HepG2 (cell line): ENCODE results near the gene OSCP1. TPM values are rescaled to one million over a fixed set of nuclear protein-coding genes. Genes with fewer than 3 reads are reported as not detected.

ENCODE experiments used
- AGO1 ChIP-seq: fragments of 200-400 bp; formaldehyde crosslinking; IDR thresholded peaks from 2 replicates; pipeline ENCODE4 v1.6.1; 2017; ENCODE audit warnings: mild to moderate bottlenecking, low read depth, low read length, moderate library complexity; ENCODE audit not compliant: poor library complexity, severe bottlenecking
- ATF7 ChIP-seq, 2 experiments: fragments of 450-650 bp in 1 of 2; sonication (generic) in 1 of 2; formaldehyde crosslinking in 1 of 2; IDR thresholded peaks; 2 replicates each; pipeline versions ENCODE4 v1.4.0 to v1.6.1; 2016 to 2020; ENCODE audit warnings: antibody characterized with exemption in 1 of 2, mild to moderate bottlenecking in 1 of 2, missing genetic modification reagents in 1 of 2
- CSRNP2 ChIP-seq: sonication (generic); formaldehyde crosslinking; conservative IDR thresholded peaks from 2 replicates; pipeline ENCODE4 v1.8.0; 2022; ENCODE audit warnings: low read depth, missing genetic modification reagents
- GTF3A ChIP-seq: sonication (generic); formaldehyde crosslinking; conservative IDR thresholded peaks from 2 replicates; pipeline ENCODE4 v1.4.0; 2020; ENCODE audit warnings: mild to moderate bottlenecking, missing genetic modification reagents
- HOXA3 ChIP-seq: sonication (generic); formaldehyde crosslinking; IDR thresholded peaks from 2 replicates; pipeline ENCODE4 v1.5.0; 2020; ENCODE audit warnings: missing genetic modification reagents
- MLX ChIP-seq: IDR thresholded peaks from 2 replicates; pipeline ENCODE4 v1.6.1; 2016
- PITX1 ChIP-seq: sonication (generic); formaldehyde crosslinking; IDR thresholded peaks from 2 replicates; pipeline ENCODE4 v1.5.1; 2020; ENCODE audit warnings: mild to moderate bottlenecking, missing genetic modification reagents
- RFX1 ChIP-seq: fragments of 450-650 bp; IDR thresholded peaks from 2 replicates; pipeline ENCODE4 v1.6.1; 2017
- RFX5 ChIP-seq: IDR thresholded peaks from 2 replicates; pipeline ENCODE4 v1.6.1; 2011; ENCODE audit warnings: low read depth, low read length, improper control_type of control experiment
- SALL1 ChIP-seq: sonication (generic); formaldehyde crosslinking; IDR thresholded peaks from 2 replicates; pipeline ENCODE4 v1.8.0; 2022; ENCODE audit warnings: mild to moderate bottlenecking, missing genetic modification reagents
- STAT5B ChIP-seq: sonication (generic); formaldehyde crosslinking; IDR thresholded peaks from 2 replicates; pipeline ENCODE4 v1.4.0; 2020; ENCODE audit warnings: missing genetic modification reagents
- SUZ12 ChIP-seq: fragments of 150-350 bp; IDR thresholded peaks from 2 replicates; pipeline ENCODE4 v1.6.1; 2014; ENCODE audit warnings: low read depth, low read length
- TBP ChIP-seq: sonication (generic); formaldehyde crosslinking; IDR thresholded peaks from 2 replicates; pipeline ENCODE4 v1.5.0; 2020; ENCODE audit warnings: missing genetic modification reagents
- THYN1 ChIP-seq: sonication (generic); formaldehyde crosslinking; IDR thresholded peaks from 2 replicates; pipeline ENCODE4 v1.8.1; 2023; ENCODE audit warnings: low read depth, mild to moderate bottlenecking, moderate library complexity, missing genetic modification reagents, borderline replicate concordance
- ZFP90 ChIP-seq: sonication (generic); formaldehyde crosslinking; IDR thresholded peaks from 2 replicates; pipeline ENCODE4 v1.8.0; 2022; ENCODE audit warnings: missing genetic modification reagents, mild to moderate bottlenecking, inconsistent platforms, borderline replicate concordance
- ZKSCAN1 ChIP-seq: fragments of 150-350 bp; IDR thresholded peaks from 2 replicates; pipeline ENCODE4 v1.6.1; 2014; ENCODE audit warnings: low read length
- ZNF235 ChIP-seq: sonication (generic); formaldehyde crosslinking; IDR thresholded peaks from 2 replicates; pipeline ENCODE4 v1.8.1; 2023; ENCODE audit warnings: mild to moderate bottlenecking, missing genetic modification reagents, borderline replicate concordance
- ZNF24 ChIP-seq: fragments of 450-650 bp; IDR thresholded peaks from 2 replicates; pipeline ENCODE4 v1.6.1; 2017; ENCODE audit warnings: antibody characterized with exemption, mild to moderate bottlenecking
- ZNF264 ChIP-seq: sonication (generic); formaldehyde crosslinking; IDR thresholded peaks from 2 replicates; pipeline ENCODE4 v1.4.0; 2020; ENCODE audit warnings: missing genetic modification reagents
- ZNF660 ChIP-seq: sonication (generic); formaldehyde crosslinking; IDR thresholded peaks from 2 replicates; pipeline ENCODE4 v1.5.1; 2020; ENCODE audit warnings: mild to moderate bottlenecking, low read depth, missing genetic modification reagents, borderline replicate concordance
- ZNF761 ChIP-seq: sonication (generic); formaldehyde crosslinking; conservative IDR thresholded peaks from 2 replicates; pipeline ENCODE4 v1.4.0; 2020; ENCODE audit warnings: mild to moderate bottlenecking, missing genetic modification reagents
- ZNF770 ChIP-seq: sonication (generic); formaldehyde crosslinking; IDR thresholded peaks from 2 replicates; pipeline ENCODE4 v1.5.0; 2020; ENCODE audit warnings: mild to moderate bottlenecking, missing genetic modification reagents
- ZNF790 ChIP-seq: sonication (generic); formaldehyde crosslinking; IDR thresholded peaks from 2 replicates; pipeline ENCODE4 v1.8.0; 2022; ENCODE audit warnings: missing genetic modification reagents, mild to moderate bottlenecking, borderline replicate concordance
- polyA plus RNA-seq, 8 experiments: library from polyadenylated mRNA; depleted of rRNA in 3 of 8; stranded (reverse) in 7 of 8; unstranded in 1 of 8; fragments of >200 nt; fragmentation: Illumina TruSeq in 4 of 8; extraction: Trizol in 4 of 8; gene quantifications; 2 replicates each; pipeline versions ENCODE4 v1.2.1 to v1.2.3, GENCODE V29; 2011 to 2016; ENCODE audit warnings: low read depth in 4 of 8, missing spikeins in 1 of 8, mixed read lengths in 1 of 8; ENCODE audit not compliant: insufficient read depth in 1 of 8
- total RNA-seq, 5 experiments: library from RNA; depleted of rRNA; stranded (reverse); fragments of >200 nt; fragmentation: Illumina TruSeq; extraction: Trizol; gene quantifications; 2 replicates each; pipeline ENCODE4 v1.2.3, GENCODE V29; 2016; ENCODE audit warnings: low read depth in 1 of 5
- TF ChIP-seq, protein P1 (sequence below): sonication (generic); formaldehyde crosslinking; IDR thresholded peaks from 2 replicates; pipeline ENCODE4 v1.5.0; 2020; ENCODE audit warnings: mild to moderate bottlenecking, missing genetic modification reagents

The OSCP1 gene
- total and polyA plus RNA-seq, 2 of the 13 experiments (the other 11 are each of a cell fraction or from before 2014, with no cell fraction given), result 0.60 to 0.84 TPM

DNA sequence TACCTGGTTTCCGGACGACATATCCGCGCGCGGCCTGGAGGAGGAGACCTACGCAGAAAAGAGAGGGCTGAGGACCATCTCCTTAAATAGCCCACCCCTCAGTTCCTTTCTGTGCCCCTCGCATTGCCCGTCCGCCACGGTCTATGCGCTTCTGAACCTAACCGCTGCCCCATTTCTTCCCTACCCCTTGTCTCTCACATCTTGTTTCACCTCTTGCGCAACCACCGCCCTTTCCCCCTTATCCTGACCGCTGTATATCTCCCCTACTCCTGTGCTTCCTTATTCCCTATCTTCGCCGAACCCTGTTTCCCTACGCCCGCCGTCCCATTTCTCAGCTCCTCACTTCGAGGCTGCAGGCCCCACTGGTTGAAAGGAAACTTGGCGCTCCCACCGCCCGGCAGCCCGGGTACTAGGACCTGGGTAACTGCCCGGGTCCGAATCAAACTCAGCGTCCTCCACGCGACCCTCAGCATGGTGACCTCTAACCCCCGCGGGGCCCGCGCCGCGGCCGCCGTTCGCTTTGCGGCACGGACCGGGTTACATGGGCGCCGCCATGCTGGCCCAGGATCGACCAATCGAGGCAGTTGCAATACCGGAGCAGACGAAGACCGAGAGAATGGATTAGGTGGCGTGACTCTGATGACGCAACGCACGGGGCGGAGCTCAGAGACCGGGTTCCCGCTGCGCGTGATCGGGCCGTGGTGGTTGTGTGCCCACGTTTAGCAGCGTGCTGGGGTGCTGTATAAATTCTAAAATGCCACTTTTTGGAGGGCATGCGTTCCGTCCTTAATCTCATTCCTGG lies 13.8 kb upstream of the OSCP1 start, which contains the start of gene MRPS15 (continued):
- TF ChIP-seq AGO1 (peak; percentile 79), ZNF790 (CRISPR knock-in tag) (peak; percentile 65; the same call in 1 of the 2 replicates), HOXA3 (CRISPR knock-in tag) (peak; percentile 94), SALL1 (CRISPR knock-in tag) (peak; percentile 93), PITX1 (CRISPR knock-in tag) (peak; percentile 91), TBP (CRISPR knock-in tag) (no peak), ZFP90 (CRISPR knock-in tag) (no peak; the same call in 1 of the 2 replicates), ZNF264 (CRISPR knock-in tag) (0 out of 2 replicates have a peak, but pooled peaks have one; percentile 14), ATF7 (IDR thresholded peaks at IDR 0.05) (peak; percentile 95), ATF7 (CRISPR knock-in tag; IDR thresholded peaks at IDR 0.05) (peak; percentile 93), ZNF660 (CRISPR knock-in tag) (no peak), THYN1 (CRISPR knock-in tag) (no peak), RFX5 (no peak; the same call in 1 of the 2 replicates), STAT5B (CRISPR knock-in tag) (0 out of 2 replicates have a peak, but pooled peaks have one; percentile 75), SUZ12 (no peak), GTF3A (CRISPR knock-in tag) (no peak), CSRNP2 (CRISPR knock-in tag) (no peak; the same call in 1 of the 2 replicates), RFX1 (no peak), ZKSCAN1 (peak; percentile 42; the same call in 1 of the 2 replicates), MLX (CRISPR knock-in tag) (peak; percentile 98), ZNF235 (CRISPR knock-in tag) (no peak), ZNF761 (CRISPR knock-in tag) (0 out of 2 replicates have a peak, but pooled peaks have one; percentile 24), ZNF24 (0 out of 2 replicates have a peak, but pooled peaks have one; percentile 11), ZNF770 (0 out of 2 replicates have a peak, but pooled peaks have one; percentile 50)
- TF ChIP-seq, protein P1, sequence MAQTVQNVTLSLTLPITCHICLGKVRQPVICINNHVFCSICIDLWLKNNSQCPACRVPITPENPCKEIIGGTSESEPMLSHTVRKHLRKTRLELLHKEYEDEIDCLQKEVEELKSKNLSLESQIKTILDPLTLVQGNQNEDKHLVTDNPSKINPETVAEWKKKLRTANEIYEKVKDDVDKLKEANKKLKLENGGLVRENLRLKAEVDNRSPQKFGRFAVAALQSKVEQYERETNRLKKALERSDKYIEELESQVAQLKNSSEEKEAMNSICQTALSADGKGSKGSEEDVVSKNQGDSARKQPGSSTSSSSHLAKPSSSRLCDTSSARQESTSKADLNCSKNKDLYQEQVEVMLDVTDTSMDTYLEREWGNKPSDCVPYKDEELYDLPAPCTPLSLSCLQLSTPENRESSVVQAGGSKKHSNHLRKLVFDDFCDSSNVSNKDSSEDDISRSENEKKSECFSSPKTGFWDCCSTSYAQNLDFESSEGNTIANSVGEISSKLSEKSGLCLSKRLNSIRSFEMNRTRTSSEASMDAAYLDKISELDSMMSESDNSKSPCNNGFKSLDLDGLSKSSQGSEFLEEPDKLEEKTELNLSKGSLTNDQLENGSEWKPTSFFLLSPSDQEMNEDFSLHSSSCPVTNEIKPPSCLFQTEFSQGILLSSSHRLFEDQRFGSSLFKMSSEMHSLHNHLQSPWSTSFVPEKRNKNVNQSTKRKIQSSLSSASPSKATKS (CRISPR knock-in tag), result no peak
